ENCODE data around the gene NKAIN2. TPM values are rescaled to one million over a fixed set of nuclear protein-coding genes. Genes with fewer than 3 reads are reported as not detected.
"Not testable (repeated sequence)": the region's sequence is repeated elsewhere in the genome, so short reads cannot be mapped to it uniquely, and the experiment has no call there.

NKAIN2 gene
- total and polyA plus RNA-seq, 9 of the 15 experiments (the other 6 are each of a cell fraction or from before 2014, with no cell fraction given): not detected

- H3K27me3 ChIP-seq (ENCODE audit: control insufficient read depth in 2 of 2, insufficient read depth in 2 of 2, low read length in 2 of 2); H4K20me1 ChIP-seq (replicated peaks; ENCODE audit: control insufficient read depth, insufficient read depth, low read length); H3K36me3 ChIP-seq (ENCODE audit: control insufficient read depth, insufficient read depth, low read length); H3K9me1 ChIP-seq (ENCODE audit: control insufficient read depth, insufficient read depth, low read length); H3K4me1 ChIP-seq (replicated peaks in 1 of 2; ENCODE audit: control insufficient read depth in 2 of 2, insufficient read depth in 2 of 2, low read length in 2 of 2); CTCF ChIA-PET (ENCODE audit: low intra/inter-chr PET ratio); H3K27ac ChIP-seq (ENCODE audit: extremely low read depth, low read depth, low read length); H3K9me3 ChIP-seq (replicated peaks; ENCODE audit: control insufficient read depth, insufficient read depth, low read depth, low read length); FAIRE-seq; in situ Hi-C loops (cut with MboI); intact Hi-C loops (cut with micrococcal nuclease); H3K9ac ChIP-seq (ENCODE audit: insufficient read depth in 1 of 2, low read depth in 2 of 2, low read length in 2 of 2); BruUV-seq (replicated peaks); H3K79me2 ChIP-seq (ENCODE audit: control insufficient read depth, insufficient read depth, low read length): not testable (repeated sequence)
- peak overlapping the region; percentile 11; the same call in 1 of the 2 replicates for H3K4me3 ChIP-seq
- 0% methylated on average over 9 of the region's 17 CpGs for WGBS (ENCODE audit: insufficient coverage, low coverage, missing lambda C conversion rate)
- peak overlapping the region; percentile 70 for H2AFZ ChIP-seq (ENCODE audit: low read depth, low read length)
- DNase-seq (ENCODE audit: extremely low read depth in 1 of 4, low spot score in 3 of 4) (peak in 1 of 4 experiments; percentile 18), ATAC-seq (peak; percentile 74)
- H3K4me2 ChIP-seq (ENCODE audit: insufficient read depth, low read length): peak overlapping the region; percentile 32; the same call in 1 of the 2 replicates
- POLR2A ChIA-PET: interaction anchor here (0.6 kb wide), 1 partner anchor 89 kb away, joined by 3 read pairs; no protein-coding TSS in a partner anchor
- peak in 1 of 3 experiments; percentile 64 for TF ChIP-seq YY1 (IDR thresholded peaks at IDR 0.05; ENCODE audit: borderline replicate concordance in 1 of 3, control insufficient read depth in 1 of 3, extremely low read depth in 1 of 3, insufficient read depth in 3 of 3, insufficient read length in 1 of 3, insufficient replicate concordance in 2 of 3, low read depth in 1 of 3, low read length in 2 of 3)
Measured at GRCh38 chr6:124712532-124712931, 908.9 kb downstream of the NKAIN2 start.

GRCh38 chr6:124714728-124715127, 911.1 kb downstream of the NKAIN2 start:
- H3K9me3 ChIP-seq (replicated peaks; ENCODE audit: control insufficient read depth, insufficient read depth, low read depth, low read length): no peaks in the 10 kb centered on the region
- no peak overlapping the region for H3K27ac ChIP-seq (ENCODE audit: extremely low read depth, low read depth, low read length)
- no peak overlapping the region for H3K4me3 ChIP-seq
- no peak overlapping the region for H3K4me2 ChIP-seq (ENCODE audit: insufficient read depth, low read length)
- H4K20me1 ChIP-seq (replicated peaks; ENCODE audit: control insufficient read depth, insufficient read depth, low read length): no peaks in the 10 kb centered on the region
- no peaks in the 10 kb centered on the region for H3K36me3 ChIP-seq (ENCODE audit: control insufficient read depth, insufficient read depth, low read length)
- no peaks in the 10 kb centered on the region for H3K79me2 ChIP-seq (ENCODE audit: control insufficient read depth, insufficient read depth, low read length)
- H3K9me1 ChIP-seq (ENCODE audit: control insufficient read depth, insufficient read depth, low read length): no peaks in the 10 kb centered on the region
- in situ Hi-C loops (cut with MboI): no loop called here
- no peak for TF ChIP-seq ZNF830 (CRISPR knock-in tag; IDR thresholded peaks at IDR 0.05)
- no peak for TF ChIP-seq XRCC4 (IDR thresholded peaks at IDR 0.05; ENCODE audit: extremely low read depth, insufficient read depth, insufficient read length)
- TF ChIP-seq NKRF (IDR thresholded peaks at IDR 0.05; ENCODE audit: borderline replicate concordance): no peak
- WGBS (ENCODE audit: insufficient coverage, low coverage, missing lambda C conversion rate): 0% methylated on average over 2 of the region's 2 CpGs
- H2AFZ ChIP-seq (ENCODE audit: low read depth, low read length): peak overlapping the region; percentile 14; the same call in 1 of the 2 replicates
- ChIA-PET POLR2A (no interaction called here), CTCF (ENCODE audit: low intra/inter-chr PET ratio) (no interaction called here)
- no TSS peak for BruUV-seq (replicated peaks)
- DNase-seq (ENCODE audit: extremely low read depth in 1 of 4, low spot score in 3 of 4) (no peak), ATAC-seq (peak; percentile 37; the same call in 2 of the 3 replicates), FAIRE-seq (no peak)
- H3K4me1 ChIP-seq (replicated peaks in 1 of 2; ENCODE audit: control insufficient read depth in 2 of 2, insufficient read depth in 2 of 2, low read length in 2 of 2): no peaks in the 10 kb centered on the region
- intact Hi-C loops (cut with micrococcal nuclease): no loop called here
- H3K9ac ChIP-seq (ENCODE audit: insufficient read depth in 1 of 2, low read depth in 2 of 2, low read length in 2 of 2): no peak overlapping the region
- H3K27me3 ChIP-seq (ENCODE audit: control insufficient read depth in 2 of 2, insufficient read depth in 2 of 2, low read length in 2 of 2): no peaks in the 10 kb centered on the region
